ENCODE results near the gene ARHGAP32.

ARHGAP32 gene

GRCh38 chr11:128928400-128928799 is 263.7 kb downstream of the ARHGAP32 start:
- TF ChIP-seq POLR2A (IDR thresholded peaks at IDR 0.05; ENCODE audit: extremely low read depth, insufficient read length) (no peak), MAX (IDR thresholded peaks at IDR 0.05; ENCODE audit: low read depth, low read length) (no peak), MYC (IDR thresholded peaks at IDR 0.05; ENCODE audit: low read depth, low read length) (no peak), CTCF (IDR thresholded peaks at IDR 0.05; ENCODE audit: low read depth, low read length) (no peak)
- H3K4me3 ChIP-seq (ENCODE audit: low read depth, low read length), result no peak overlapping the region
- no peak for DNase-seq (ENCODE audit: low read depth)

GRCh38 chr11:128927683-128928336 is 264.3 kb downstream of the ARHGAP32 start:
- TF ChIP-seq MYC (IDR thresholded peaks at IDR 0.05; ENCODE audit: low read depth, low read length), result no peak
- DNase-seq (ENCODE audit: low read depth), result no peak

GRCh38 chr11:128927108-128927461 is 265.0 kb downstream of the ARHGAP32 start:
- TF ChIP-seq POLR2A (IDR thresholded peaks at IDR 0.05; ENCODE audit: extremely low read depth, insufficient read length) (no peak), MAX (IDR thresholded peaks at IDR 0.05; ENCODE audit: low read depth, low read length) (no peak), MYC (IDR thresholded peaks at IDR 0.05; ENCODE audit: low read depth, low read length) (no peak)
- H3K4me3 ChIP-seq (ENCODE audit: low read depth, low read length), result no peak overlapping the region
- DNase-seq (ENCODE audit: low read depth), result no peak

More at GRCh38 chr11:128927683-128928336, 264.3 kb downstream of the ARHGAP32 start:
- no peak overlapping the region for H3K4me3 ChIP-seq (ENCODE audit: low read depth, low read length)

- no peak for DNase-seq (ENCODE audit: low read depth)
- H3K4me3 ChIP-seq (ENCODE audit: low read depth, low read length), result no peak overlapping the region
- TF ChIP-seq CTCF (IDR thresholded peaks at IDR 0.05; ENCODE audit: low read depth, low read length) (no peak), POLR2A (IDR thresholded peaks at IDR 0.05; ENCODE audit: extremely low read depth, insufficient read length) (no peak), MYC (IDR thresholded peaks at IDR 0.05; ENCODE audit: low read depth, low read length) (no peak), MAX (IDR thresholded peaks at IDR 0.05; ENCODE audit: low read depth, low read length) (no peak)
These were observed 265.6 kb downstream of the ARHGAP32 start for GRCh38 chr11:128926437-128927107.

- DNase-seq (ENCODE audit: low read depth), result no peak
- no peak overlapping the region for H3K4me3 ChIP-seq (ENCODE audit: low read depth, low read length)
These were observed 266.1 kb downstream of the ARHGAP32 start for GRCh38 chr11:128926000-128926399.

GRCh38 chr11:128925250-128925600 is 266.9 kb downstream of the ARHGAP32 start:
- no peak for DNase-seq (ENCODE audit: low read depth)
- H3K4me3 ChIP-seq (ENCODE audit: low read depth, low read length), result no peak overlapping the region
- TF ChIP-seq CTCF (IDR thresholded peaks at IDR 0.05; ENCODE audit: low read depth, low read length) (no peak), POLR2A (IDR thresholded peaks at IDR 0.05; ENCODE audit: extremely low read depth, insufficient read length) (no peak)

More at GRCh38 chr11:128926000-128926399, 266.1 kb downstream of the ARHGAP32 start:
- TF ChIP-seq CTCF (IDR thresholded peaks at IDR 0.05; ENCODE audit: low read depth, low read length), result no peak
- no peak for TF ChIP-seq MYC (IDR thresholded peaks at IDR 0.05; ENCODE audit: low read depth, low read length)
- TF ChIP-seq POLR2A (IDR thresholded peaks at IDR 0.05; ENCODE audit: extremely low read depth, insufficient read length), result no peak
- no peak for TF ChIP-seq MAX (IDR thresholded peaks at IDR 0.05; ENCODE audit: low read depth, low read length)

Data from NB4 (cell line).